Omental fat pad (tissue), 4 donors: ENCODE data around the gene RHD. TPM values are rescaled to one million over a fixed set of nuclear protein-coding genes. Genes with fewer than 3 reads are reported as not detected.

Experiments used
- ATAC-seq: fragments of 150-250 bp; one replicate; pipeline ENCODE4 v1.9.1; 2016; ENCODE audit warnings: mild to moderate bottlenecking, moderate library complexity; ENCODE audit not compliant: low FRiP score
- DNase-seq: peaks from one replicate; pipeline ENCODE4 v3.0.0-alpha.2; 2019; ENCODE audit warnings: low spot score
- total RNA-seq, 4 donors: library from RNA; depleted of rRNA; stranded (reverse); fragments of >200 nt; gene quantifications; one replicate each; pipeline ENCODE4 v1.1.0, GENCODE V29; 2016
- TF ChIP-seq, protein P1 (sequence below), 3 donors: fragments of 450-650 bp; IDR thresholded peaks; one replicate each; pipeline ENCODE4 v1.5.1; 2016 to 2017; ENCODE audit warnings: antibody characterized with exemption in 3 of 3, mild to moderate bottlenecking in 3 of 3, moderate library complexity in 2 of 3

RHD gene
- total RNA-seq, 4 donors from 2014 or later: not detected

DNA sequence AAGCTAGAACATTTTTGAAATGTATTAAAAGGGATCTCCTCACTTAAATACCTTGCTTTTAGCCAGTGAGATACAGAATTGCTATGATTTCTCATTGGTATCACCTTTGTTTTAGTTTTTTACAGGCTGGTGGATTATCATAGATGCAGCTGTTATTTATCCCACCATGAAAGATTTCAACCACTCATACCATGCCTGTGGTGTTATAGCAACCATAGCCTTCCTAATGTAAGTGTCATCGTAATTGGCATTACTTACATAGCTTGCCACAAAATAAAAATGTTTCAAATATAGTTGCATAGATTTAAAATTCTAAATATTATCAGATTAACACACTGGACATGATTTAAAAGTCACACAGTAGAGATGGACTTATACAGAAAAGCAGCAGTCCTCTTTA, 70.5 kb downstream of the RHD start:
- ATAC-seq (no peak), DNase-seq (no peak)
- TF ChIP-seq, protein P1, sequence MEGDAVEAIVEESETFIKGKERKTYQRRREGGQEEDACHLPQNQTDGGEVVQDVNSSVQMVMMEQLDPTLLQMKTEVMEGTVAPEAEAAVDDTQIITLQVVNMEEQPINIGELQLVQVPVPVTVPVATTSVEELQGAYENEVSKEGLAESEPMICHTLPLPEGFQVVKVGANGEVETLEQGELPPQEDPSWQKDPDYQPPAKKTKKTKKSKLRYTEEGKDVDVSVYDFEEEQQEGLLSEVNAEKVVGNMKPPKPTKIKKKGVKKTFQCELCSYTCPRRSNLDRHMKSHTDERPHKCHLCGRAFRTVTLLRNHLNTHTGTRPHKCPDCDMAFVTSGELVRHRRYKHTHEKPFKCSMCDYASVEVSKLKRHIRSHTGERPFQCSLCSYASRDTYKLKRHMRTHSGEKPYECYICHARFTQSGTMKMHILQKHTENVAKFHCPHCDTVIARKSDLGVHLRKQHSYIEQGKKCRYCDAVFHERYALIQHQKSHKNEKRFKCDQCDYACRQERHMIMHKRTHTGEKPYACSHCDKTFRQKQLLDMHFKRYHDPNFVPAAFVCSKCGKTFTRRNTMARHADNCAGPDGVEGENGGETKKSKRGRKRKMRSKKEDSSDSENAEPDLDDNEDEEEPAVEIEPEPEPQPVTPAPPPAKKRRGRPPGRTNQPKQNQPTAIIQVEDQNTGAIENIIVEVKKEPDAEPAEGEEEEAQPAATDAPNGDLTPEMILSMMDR (IDR thresholded peaks at IDR 0.05): no peak

DNA sequence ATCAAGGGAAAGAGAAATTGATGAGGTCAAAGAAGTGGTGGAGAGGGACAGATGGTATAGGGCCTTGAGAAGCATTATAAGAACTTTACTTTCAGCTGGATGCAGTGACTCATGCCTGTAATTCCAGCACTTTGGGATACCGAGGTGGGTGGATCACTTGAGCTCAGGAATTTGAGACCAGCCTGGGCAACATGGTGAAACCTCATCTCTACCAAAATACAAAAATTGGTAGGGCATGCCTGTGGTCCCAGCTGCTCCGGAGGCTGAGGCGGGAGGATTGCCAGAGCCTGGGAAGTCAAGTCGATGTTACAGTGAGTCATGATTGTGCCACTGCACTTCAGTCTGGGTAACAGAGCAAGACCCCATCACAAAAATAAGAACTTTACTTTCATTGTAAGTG, 71.6 kb downstream of the RHD start:
- ATAC-seq (no peak), DNase-seq (no peak)
- TF ChIP-seq, protein P1 (IDR thresholded peaks at IDR 0.05): no peak

DNA sequence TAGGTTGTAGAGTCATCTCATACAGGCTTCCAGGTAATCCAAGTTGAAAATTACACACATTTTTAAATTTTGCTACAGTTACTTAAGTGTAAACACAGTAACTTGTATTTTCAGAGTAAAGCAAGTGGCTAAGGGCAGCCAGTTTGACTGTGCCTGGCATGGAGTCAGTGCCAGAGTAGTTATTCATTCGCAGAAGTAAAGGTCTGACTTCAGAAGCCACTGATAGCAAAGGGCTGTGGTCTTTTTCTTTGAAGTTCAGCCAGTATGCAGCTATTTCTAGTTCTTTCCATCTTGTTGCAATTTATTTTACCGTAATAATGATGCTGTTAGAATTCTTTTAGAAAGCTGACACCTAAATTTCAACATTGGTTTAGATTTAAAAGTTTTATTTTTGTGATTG, 75.2 kb downstream of the RHD start:
- TF ChIP-seq, protein P1 (IDR thresholded peaks at IDR 0.05): no peak
- DNase-seq (no peak), ATAC-seq (peak; percentile 55)

DNA sequence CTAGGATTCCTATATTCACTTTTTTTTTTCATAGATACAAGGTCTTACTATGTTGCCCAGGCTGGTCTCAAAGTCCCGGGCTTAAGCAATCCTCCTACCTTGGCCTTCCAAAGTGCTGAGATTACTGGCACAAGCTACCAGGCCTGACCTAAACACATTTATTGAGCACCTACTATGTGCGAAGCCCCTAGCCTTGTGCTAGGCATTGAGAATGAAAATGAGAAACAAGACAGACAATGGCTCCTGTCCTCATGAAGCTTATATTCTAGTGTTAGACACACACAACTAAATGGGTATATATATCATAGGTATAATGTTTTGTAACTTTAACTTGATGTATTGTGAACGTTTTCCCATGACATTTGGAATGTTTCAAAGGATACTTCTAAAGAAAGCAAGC, 77.3 kb downstream of the RHD start:
- ATAC-seq (no peak), DNase-seq (no peak)
- TF ChIP-seq, protein P1 (IDR thresholded peaks at IDR 0.05): no peak

DNA sequence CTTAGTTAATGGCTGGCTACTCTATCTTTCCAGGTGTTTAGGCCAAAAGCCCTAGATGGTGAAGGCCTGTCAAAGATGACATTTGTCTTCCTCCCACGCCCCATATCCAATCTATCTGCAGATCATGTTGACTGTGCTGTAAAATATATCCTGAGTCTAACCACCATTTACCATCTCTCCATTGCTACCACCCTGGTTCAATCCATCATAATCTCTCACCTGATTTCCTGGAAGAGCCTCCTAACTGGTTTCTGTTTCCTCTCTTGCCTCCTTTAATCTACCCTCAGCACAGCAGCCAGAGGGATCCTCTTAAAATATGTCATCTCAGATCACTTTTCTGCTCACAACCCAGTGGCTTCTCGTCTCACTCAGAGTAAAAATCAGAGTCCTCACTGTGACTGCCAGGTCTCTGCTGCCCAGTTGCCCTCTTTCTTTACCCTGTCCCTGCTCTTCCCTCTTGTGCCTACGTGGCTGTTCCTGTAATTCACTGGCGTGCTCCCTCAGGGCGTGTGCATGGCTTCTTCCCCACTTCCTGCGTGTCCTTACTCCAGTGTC, 83.6 kb downstream of the RHD start:
- DNase-seq (no peak), ATAC-seq (no peak)
- TF ChIP-seq, protein P1 (IDR thresholded peaks at IDR 0.05): no peak

DNA sequence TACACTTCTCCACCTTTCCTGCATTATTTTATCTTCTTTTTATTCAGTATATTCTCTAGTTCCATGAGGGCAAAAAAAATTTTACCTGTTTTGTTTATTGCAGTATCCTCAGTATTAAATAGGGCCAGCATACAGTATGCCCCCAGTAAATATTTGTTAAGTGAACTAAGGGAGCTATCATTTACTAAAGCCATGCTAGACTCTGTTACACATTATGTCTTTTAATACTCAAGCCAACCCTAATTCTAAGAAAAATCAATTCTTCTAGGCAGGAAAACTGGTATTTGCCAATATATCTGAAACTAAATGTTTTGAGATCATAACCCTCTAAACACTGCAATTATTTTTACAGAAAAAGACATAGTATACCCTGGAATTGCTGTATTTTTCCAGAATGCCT, 84.1 kb downstream of the RHD start:
- TF ChIP-seq, protein P1 (IDR thresholded peaks at IDR 0.05): no peak
- ATAC-seq (no peak), DNase-seq (no peak)

DNA sequence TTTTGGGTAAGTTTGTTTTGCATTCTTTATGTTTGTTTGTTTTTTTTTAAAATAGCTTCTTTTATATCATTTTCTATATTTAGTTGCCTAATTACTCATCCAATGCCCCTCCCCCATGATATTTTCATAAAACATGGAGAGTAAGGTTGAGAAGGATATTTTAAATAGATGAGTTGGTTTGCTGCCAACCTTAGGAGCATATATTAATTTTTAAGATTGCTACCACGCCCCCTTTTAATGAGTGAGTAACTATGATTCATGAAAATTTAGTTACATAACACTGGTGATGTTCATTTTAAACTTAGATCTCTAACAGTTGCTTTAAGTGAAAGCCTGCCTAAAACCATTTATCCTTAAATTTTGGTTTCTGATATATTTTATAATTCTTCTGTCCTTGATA, 84.5 kb downstream of the RHD start:
- ATAC-seq: peak; percentile 52
- TF ChIP-seq, protein P1 (IDR thresholded peaks at IDR 0.05): no peak
- no peak for DNase-seq
